IPS-20b (cell line): Measurements from ENCODE around the gene INCA1.

Experiments
- H3K27ac ChIP-seq: one replicate; pipeline ENCODE4 v1.5.1; 2013; ENCODE audit warnings: low read length
- H3K27me3 ChIP-seq: 2 replicates; pipeline ENCODE4 v1.6.1; 2013; ENCODE audit warnings: mild to moderate bottlenecking, low read length, inconsistent platforms; ENCODE audit not compliant: insufficient read depth
- H3K36me3 ChIP-seq: 2 replicates; pipeline ENCODE4 v1.6.1; 2013; ENCODE audit warnings: low read depth, mild to moderate bottlenecking, inconsistent platforms, low read length, moderate library complexity; ENCODE audit not compliant: insufficient read depth
- H3K4me1 ChIP-seq: 2 replicates; pipeline ENCODE4 v1.6.1; 2013; ENCODE audit warnings: mild to moderate bottlenecking, control low read depth, inconsistent platforms, low read length, moderate library complexity; ENCODE audit not compliant: insufficient read depth
- H3K4me3 ChIP-seq: 2 replicates; pipeline ENCODE4 v1.5.1; 2013; ENCODE audit warnings: mild to moderate bottlenecking, low read length, inconsistent platforms
- H3K9ac ChIP-seq: 2 replicates; pipeline ENCODE4 v1.6.1; 2013; ENCODE audit warnings: low read depth, mild to moderate bottlenecking, inconsistent platforms, low read length, moderate library complexity
- H3K9me3 ChIP-seq: 2 replicates; pipeline ENCODE4 v1.6.1; 2013; ENCODE audit warnings: mild to moderate bottlenecking, low read depth, low read length, inconsistent platforms; ENCODE audit not compliant: insufficient read depth

Gene INCA1

GRCh38 chr17:5002121-5002788 lies 4.9 kb upstream of the INCA1 start:
- Histone ChIP-seq H3K27me3 (no peaks in the 10 kb centered on the region), H3K27ac (no peak overlapping the region), H3K9me3 (no peaks in the 10 kb centered on the region), H3K36me3 (peaks cover 60% of the 10 kb centered on the region), H3K9ac (no peak overlapping the region), H3K4me3 (no peak overlapping the region), H3K4me1 (peaks cover 10% of the 10 kb centered on the region; the same call in 1 of the 2 replicates)

- peaks cover 47% of the 10 kb centered on the region for H3K36me3 ChIP-seq
- no peak overlapping the region for H3K27ac ChIP-seq
- H3K9ac ChIP-seq, result no peak overlapping the region
- peaks cover 10% of the 10 kb centered on the region for H3K4me1 ChIP-seq
- no peak overlapping the region for H3K4me3 ChIP-seq
- H3K27me3 ChIP-seq, result peaks cover 15% of the 10 kb centered on the region
- no peaks in the 10 kb centered on the region for H3K9me3 ChIP-seq
Measured at GRCh38 chr17:5000237-5000639, 2.9 kb upstream of the INCA1 start.

- Histone ChIP-seq H3K9me3 (no peaks in the 10 kb centered on the region), H3K36me3 (peaks cover 41% of the 10 kb centered on the region), H3K4me1 (peaks cover 10% of the 10 kb centered on the region), H3K27ac (no peak overlapping the region), H3K4me3 (peak overlapping the region; percentile 84), H3K27me3 (peaks cover 17% of the 10 kb centered on the region), H3K9ac (peak overlapping the region; percentile 78)
Measured at GRCh38 chr17:4999430-5000093, 2.2 kb upstream of the INCA1 start.

- peak overlapping the region; percentile 84 for H3K4me3 ChIP-seq
- peaks cover 10% of the 10 kb centered on the region for H3K4me1 ChIP-seq
- peak overlapping the region; percentile 78 for H3K9ac ChIP-seq
- no peak overlapping the region for H3K27ac ChIP-seq
- peaks cover 17% of the 10 kb centered on the region for H3K27me3 ChIP-seq
- H3K9me3 ChIP-seq, result no peaks in the 10 kb centered on the region
- peaks cover 34% of the 10 kb centered on the region for H3K36me3 ChIP-seq
Measured at GRCh38 chr17:4998732-4999429, 1.6 kb upstream of the INCA1 start.

GRCh38 chr17:4998027-4998731 lies 857 bp upstream of the INCA1 start:
- H3K4me1 ChIP-seq, result peaks cover 10% of the 10 kb centered on the region
- H3K4me3 ChIP-seq, result peak overlapping the region; percentile 84
- H3K27me3 ChIP-seq, result peaks cover 17% of the 10 kb centered on the region
- H3K9me3 ChIP-seq, result no peaks in the 10 kb centered on the region
- H3K27ac ChIP-seq, result no peak overlapping the region
- H3K36me3 ChIP-seq, result peaks cover 27% of the 10 kb centered on the region
- peak overlapping the region; percentile 78; the same call in 1 of the 2 replicates for H3K9ac ChIP-seq

- H3K9ac ChIP-seq, result no peak overlapping the region
- H3K36me3 ChIP-seq, result no peaks in the 10 kb centered on the region
- no peak overlapping the region for H3K4me3 ChIP-seq
- no peak overlapping the region for H3K27ac ChIP-seq
- peaks cover 26% of the 10 kb centered on the region for H3K27me3 ChIP-seq
- H3K9me3 ChIP-seq, result no peaks in the 10 kb centered on the region
- H3K4me1 ChIP-seq, result peaks cover 6% of the 10 kb centered on the region
Measured at GRCh38 chr17:4994081-4994595, 3.2 kb downstream of the INCA1 start.

- Histone ChIP-seq H3K27me3 (peaks cover 37% of the 10 kb centered on the region), H3K9me3 (no peaks in the 10 kb centered on the region), H3K9ac (peak overlapping the region; percentile 73; the same call in 1 of the 2 replicates), H3K27ac (no peak overlapping the region), H3K36me3 (no peaks in the 10 kb centered on the region), H3K4me3 (peak overlapping the region; percentile 86), H3K4me1 (peaks cover 5% of the 10 kb centered on the region; the same call in 1 of the 2 replicates)
Measured at GRCh38 chr17:4987767-4988567, 9.4 kb downstream of the INCA1 start.

- H3K9me3 ChIP-seq, result no peaks in the 10 kb centered on the region
- H3K27me3 ChIP-seq, result peaks cover 44% of the 10 kb centered on the region
- H3K4me3 ChIP-seq, result peak within 1 kb of the TSS; percentile 86
- H3K4me1 ChIP-seq, result peaks cover 5% of the 10 kb centered on the region; the same call in 1 of the 2 replicates
- peak within 1 kb of the TSS; percentile 73; the same call in 1 of the 2 replicates for H3K9ac ChIP-seq
- no peak within 1 kb of the TSS for H3K27ac ChIP-seq
- no peaks in the 10 kb centered on the region for H3K36me3 ChIP-seq
Measured at GRCh38 chr17:4986951-4987766, 10.2 kb downstream of the INCA1 start, which contains the start of gene CAMTA2. TSS of gene CAMTA2 (minus strand) at chr17:4987675. CDS start at chr17:4986222, 1,453 bp downstream.

GRCh38 chr17:4986403-4986802 lies 10.9 kb downstream of the INCA1 start:
- Histone ChIP-seq H3K9ac (peak overlapping the region; percentile 73; the same call in 1 of the 2 replicates), H3K4me3 (peak overlapping the region; percentile 86), H3K4me1 (peaks cover 5% of the 10 kb centered on the region; the same call in 1 of the 2 replicates), H3K9me3 (no peaks in the 10 kb centered on the region), H3K36me3 (no peaks in the 10 kb centered on the region), H3K27ac (no peak overlapping the region), H3K27me3 (peaks cover 44% of the 10 kb centered on the region)

GRCh38 chr17:4982305-4982704 lies 15.0 kb downstream of the INCA1 start:
- Histone ChIP-seq H3K4me1 (0 out of 2 replicates have a peak, but pooled peaks cover 3% of the 10 kb centered on the region), H3K9me3 (no peaks in the 10 kb centered on the region), H3K9ac (no peak overlapping the region), H3K27me3 (peaks cover 38% of the 10 kb centered on the region), H3K36me3 (no peaks in the 10 kb centered on the region), H3K27ac (no peak overlapping the region), H3K4me3 (no peak overlapping the region)
